ENCODE results near the gene NISCH.

Gene NISCH

DNA sequence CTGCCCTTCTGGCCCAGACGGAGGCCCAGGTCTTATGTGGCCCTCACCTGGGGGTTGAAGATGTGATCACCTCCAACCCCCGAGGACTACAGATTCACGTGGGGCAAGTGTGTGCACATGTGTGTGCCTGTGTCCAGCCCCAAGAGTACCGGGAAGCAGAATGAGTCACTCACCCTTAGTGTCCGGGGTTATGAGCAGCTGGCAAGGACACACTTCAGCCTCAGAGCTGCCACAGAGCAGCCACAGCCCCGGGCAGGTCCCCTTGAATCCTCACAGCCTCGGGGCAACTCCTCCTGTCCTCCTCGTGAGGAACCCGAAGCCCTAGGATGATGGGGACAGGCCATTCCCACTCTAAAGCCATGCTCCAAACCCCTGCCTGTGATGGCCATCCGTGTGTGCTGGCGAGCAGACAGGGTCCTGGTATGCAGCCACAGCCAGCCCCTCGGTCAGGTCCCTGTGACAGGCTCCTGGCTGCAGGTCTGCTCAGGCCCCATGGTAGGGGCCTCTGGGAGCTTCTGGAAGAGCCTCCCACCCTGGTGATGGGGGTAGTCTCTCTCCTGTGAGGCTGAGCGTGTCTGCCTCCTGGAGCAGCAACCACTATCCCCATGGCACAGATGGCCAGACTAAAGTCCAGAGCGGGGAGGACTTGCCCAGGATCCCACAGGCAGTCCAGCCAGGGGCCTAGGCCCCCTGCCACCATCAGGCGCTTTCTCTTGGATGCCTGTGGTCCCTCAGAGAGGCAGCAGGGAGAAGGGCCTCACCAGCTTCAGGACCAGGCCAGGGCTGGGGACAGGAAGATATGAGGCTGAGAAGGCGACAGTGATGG is 40.6 kb downstream of the NISCH start:
- Mint-ChIP-seq H3K4me3 (no peak overlapping the region), H3K4me1 (peaks cover 6% of the 10 kb centered on the region), H3K27me3 (no peaks in the 10 kb centered on the region), H3K36me3 (ENCODE audit: low read depth) (peaks cover 5% of the 10 kb centered on the region), H3K27ac (no peak overlapping the region), H3K9me3 (no peaks in the 10 kb centered on the region)
- ATAC-seq: no peak
- no peak for DNase-seq

DNA sequence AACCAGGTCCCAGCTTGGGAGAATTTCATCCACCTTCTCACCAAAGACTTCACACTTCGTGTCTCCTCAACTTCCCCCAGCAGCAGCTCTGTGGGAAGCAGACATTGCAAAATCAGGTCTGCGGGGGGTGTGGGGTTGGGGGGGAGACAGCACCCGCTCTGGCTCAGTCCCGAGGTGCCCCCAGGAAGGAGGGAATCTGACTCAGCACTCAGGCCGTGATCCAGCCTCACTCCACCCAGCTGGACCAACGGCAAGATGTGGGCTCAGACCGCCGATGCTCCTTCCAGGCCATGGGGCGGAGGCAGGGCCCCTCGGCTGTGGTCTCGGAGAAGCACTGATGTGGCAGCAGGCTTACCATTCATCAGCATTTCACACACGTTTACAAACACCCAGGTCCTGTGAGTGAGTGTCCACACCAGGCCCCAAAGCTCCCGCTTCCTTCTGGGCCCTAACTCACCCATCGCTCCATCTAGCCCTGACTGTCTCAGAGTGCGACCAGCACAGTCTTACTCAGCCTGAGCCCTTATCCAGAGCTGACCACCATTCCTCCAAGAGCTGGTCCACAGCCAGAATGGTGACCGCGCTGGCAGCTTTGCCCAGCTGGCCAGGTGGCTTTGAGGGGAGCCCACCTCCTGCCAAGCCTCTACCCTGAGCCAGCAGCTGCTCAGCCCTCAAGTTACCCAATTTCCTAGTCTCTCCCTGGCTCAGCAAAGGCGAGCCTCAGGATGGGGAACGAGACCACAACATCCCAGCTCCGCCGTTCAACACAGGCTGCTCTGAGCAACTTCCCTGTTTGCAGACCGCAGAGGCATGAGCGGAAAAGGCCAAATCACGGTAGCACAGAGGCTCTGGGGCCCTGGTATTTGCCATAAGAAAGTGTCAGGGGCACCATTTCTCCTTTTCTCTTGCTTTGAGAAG is 43.0 kb downstream of the NISCH start:
- Mint-ChIP-seq H3K27me3 (no peaks in the 10 kb centered on the region), H3K36me3 (ENCODE audit: low read depth) (no peaks in the 10 kb centered on the region), H3K27ac (no peak overlapping the region), H3K4me3 (no peak overlapping the region), H3K4me1 (peaks cover 6% of the 10 kb centered on the region), H3K9me3 (no peaks in the 10 kb centered on the region)
- DNase-seq (no peak), ATAC-seq (no peak)

DNA sequence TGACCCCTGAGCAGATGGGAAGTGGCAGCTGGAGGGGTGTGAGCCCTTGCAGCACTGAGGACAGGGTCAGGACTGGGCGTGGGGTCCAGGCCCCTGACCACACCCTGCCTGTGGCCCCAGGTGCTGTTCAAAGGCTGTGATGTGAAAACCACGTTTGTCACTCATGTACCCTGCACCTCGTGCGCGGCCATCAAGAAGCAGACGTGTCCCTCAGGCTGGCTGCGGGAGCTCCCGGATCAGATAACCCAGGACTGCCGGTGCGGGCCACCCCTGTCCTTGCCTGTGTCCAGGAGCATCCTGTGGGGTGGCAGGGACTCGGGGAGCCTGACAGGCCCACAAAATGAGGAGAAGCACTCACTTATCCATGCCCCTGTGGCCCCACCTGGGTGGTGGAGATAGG is 45.6 kb downstream of the NISCH start:
- H3K4me3 Mint-ChIP-seq: no peak overlapping the region
- peaks cover 6% of the 10 kb centered on the region for H3K4me1 Mint-ChIP-seq
- H3K27ac Mint-ChIP-seq: no peak overlapping the region
- no peaks in the 10 kb centered on the region for H3K9me3 Mint-ChIP-seq
- DNase-seq (no peak), ATAC-seq (no peak)
- no peaks in the 10 kb centered on the region for H3K36me3 Mint-ChIP-seq (ENCODE audit: low read depth)
- H3K27me3 Mint-ChIP-seq: no peaks in the 10 kb centered on the region

DNA sequence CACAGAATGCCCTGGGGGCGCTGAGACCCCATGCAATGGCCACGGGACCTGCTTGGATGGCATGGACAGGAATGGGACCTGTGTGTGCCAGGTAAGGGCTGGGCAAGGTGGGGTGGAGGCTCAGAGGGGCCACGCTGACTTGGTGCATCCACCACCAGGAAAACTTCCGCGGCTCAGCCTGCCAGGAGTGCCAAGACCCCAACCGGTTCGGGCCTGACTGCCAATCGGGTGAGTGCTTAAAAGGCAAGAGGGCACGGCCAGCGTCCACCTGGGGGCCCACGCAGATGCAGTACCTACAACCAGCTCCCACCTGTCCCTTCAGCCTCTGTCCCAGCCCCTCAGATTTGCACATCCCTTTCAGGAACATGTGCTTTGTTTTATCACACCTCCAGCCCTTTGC is 46.6 kb downstream of the NISCH start:
- H3K27me3 Mint-ChIP-seq: no peaks in the 10 kb centered on the region
- no peaks in the 10 kb centered on the region for H3K9me3 Mint-ChIP-seq
- DNase-seq (no peak), ATAC-seq (no peak)
- no peak overlapping the region for H3K4me3 Mint-ChIP-seq
- no peaks in the 10 kb centered on the region for H3K36me3 Mint-ChIP-seq (ENCODE audit: low read depth)
- H3K27ac Mint-ChIP-seq: no peak overlapping the region
- peaks cover 6% of the 10 kb centered on the region for H3K4me1 Mint-ChIP-seq

DNA sequence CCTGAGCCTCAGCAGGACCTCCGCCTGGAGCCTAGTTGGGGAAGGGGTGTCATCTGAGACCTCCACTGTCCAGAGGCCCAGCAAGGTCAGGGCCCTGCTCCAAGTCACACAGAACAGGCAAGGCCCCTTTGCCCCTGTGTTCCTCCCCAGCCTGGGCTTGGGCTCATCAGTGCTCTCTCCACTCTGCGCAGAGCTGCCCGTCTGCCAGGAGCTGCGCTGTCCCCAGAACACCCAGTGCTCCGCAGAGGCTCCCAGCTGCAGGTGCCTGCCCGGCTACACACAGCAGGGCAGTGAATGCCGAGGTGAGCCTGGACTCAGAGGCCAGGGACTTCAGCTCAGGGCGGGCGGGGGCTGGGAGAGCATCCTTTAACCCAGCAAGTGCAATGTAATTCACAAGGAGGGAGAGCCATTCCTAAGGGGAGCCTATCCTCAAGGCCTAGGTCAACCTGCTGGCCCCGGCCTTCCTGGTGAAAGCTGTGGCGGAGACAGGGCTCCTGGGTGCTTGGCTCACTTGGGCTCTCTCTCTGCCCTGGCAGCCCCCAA is 47.5 kb downstream of the NISCH start:
- ATAC-seq (no peak), DNase-seq (no peak)
- H3K4me1 Mint-ChIP-seq: peaks cover 6% of the 10 kb centered on the region
- no peak overlapping the region for H3K27ac Mint-ChIP-seq
- H3K4me3 Mint-ChIP-seq: no peak overlapping the region
- no peaks in the 10 kb centered on the region for H3K27me3 Mint-ChIP-seq
- H3K36me3 Mint-ChIP-seq (ENCODE audit: low read depth): no peaks in the 10 kb centered on the region
- H3K9me3 Mint-ChIP-seq: no peaks in the 10 kb centered on the region

DNA sequence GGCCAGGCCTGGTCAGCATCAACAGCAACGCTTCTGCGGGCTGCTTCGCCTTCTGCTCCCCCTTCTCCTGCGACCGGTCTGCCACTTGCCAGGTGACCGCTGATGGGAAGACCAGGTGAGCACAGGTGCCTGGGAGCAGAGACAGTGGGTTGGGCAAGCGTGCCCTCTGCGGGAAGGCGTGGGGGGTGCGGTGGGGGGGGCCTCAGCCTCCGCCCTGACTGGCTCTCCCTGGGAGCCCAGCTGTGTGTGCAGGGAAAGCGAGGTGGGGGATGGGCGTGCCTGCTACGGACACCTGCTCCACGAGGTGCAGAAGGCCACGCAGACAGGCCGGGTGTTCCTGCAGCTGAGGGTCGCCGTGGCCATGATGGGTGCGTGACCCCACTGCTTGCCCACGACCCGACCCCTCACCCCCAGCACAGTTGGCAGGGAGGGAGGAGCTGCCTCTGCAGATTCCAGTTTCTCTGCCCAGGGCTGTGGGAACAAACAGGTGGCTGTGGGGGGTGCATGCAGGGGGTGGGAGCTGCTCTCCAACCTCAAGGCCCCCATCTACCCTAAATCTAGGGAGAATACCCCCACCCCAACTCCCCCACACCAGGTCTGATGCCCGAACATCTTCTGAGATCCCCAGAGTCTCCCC is 48.5 kb downstream of the NISCH start:
- ATAC-seq (no peak), DNase-seq (no peak)
- peaks cover under 1% of the 10 kb centered on the region for H3K4me1 Mint-ChIP-seq
- no peak overlapping the region for H3K4me3 Mint-ChIP-seq
- no peaks in the 10 kb centered on the region for H3K27me3 Mint-ChIP-seq
- no peaks in the 10 kb centered on the region for H3K9me3 Mint-ChIP-seq
- H3K27ac Mint-ChIP-seq: no peak overlapping the region
- H3K36me3 Mint-ChIP-seq (ENCODE audit: low read depth): no peaks in the 10 kb centered on the region

DNA sequence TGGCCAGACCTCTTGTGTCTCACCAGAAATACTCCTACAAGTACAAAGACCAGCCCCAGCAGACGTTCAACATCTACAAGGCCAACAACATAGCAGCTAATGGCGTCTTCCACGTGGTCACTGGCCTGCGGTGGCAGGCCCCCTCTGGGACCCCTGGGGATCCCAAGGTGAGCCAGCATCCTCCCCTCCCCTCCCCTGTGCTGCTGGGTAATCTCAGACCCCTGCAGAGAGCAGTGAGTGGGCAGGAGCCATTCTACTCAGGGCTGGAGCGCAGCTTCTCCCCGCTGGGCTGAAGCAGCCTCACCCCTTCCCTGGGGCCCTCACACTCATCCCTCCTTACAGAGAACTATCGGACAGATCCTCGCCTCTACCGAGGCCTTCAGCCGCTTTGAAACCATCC is 49.6 kb downstream of the NISCH start:
- no peaks in the 10 kb centered on the region for H3K9me3 Mint-ChIP-seq
- H3K36me3 Mint-ChIP-seq (ENCODE audit: low read depth): no peaks in the 10 kb centered on the region
- no peaks in the 10 kb centered on the region for H3K27me3 Mint-ChIP-seq
- no peak overlapping the region for H3K27ac Mint-ChIP-seq
- no peak for DNase-seq
- ATAC-seq: no peak
- no peaks in the 10 kb centered on the region for H3K4me1 Mint-ChIP-seq
- H3K4me3 Mint-ChIP-seq: no peak overlapping the region

DNA sequence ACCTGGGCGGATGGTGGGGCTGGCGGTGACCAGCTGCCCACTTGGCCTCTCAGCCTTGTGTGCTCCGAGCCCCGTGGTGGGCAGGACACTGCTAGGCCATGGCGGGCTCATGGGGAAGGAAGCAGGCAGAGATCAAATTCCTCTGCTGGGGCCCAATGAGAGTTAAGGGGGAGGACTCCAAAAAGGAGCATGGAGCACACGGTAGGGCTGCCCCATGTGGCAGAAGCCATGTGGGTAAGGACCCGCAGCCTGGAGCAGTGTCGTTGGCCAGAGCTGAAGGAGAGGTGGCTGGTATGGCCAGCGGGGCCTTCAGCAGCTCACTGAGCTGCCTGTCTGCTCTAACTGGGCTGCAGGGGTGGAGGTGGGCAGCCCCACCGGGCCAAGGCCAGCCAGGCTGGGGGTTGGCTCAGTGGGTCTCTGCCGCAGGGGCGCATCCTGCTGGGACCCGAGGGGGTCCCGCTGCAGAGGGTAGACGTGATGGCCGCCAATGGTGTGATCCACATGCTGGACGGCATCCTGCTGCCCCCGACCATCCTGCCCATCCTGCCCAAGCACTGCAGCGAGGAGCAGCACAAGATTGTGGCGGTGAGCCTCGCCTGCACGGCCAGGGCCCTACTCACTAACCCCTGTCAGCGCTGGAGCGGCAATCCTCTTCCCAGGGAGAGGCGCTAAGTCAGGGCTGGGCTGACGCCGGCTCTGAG is 51.0 kb downstream of the NISCH start:
- H3K27ac Mint-ChIP-seq: no peak overlapping the region

DNA sequence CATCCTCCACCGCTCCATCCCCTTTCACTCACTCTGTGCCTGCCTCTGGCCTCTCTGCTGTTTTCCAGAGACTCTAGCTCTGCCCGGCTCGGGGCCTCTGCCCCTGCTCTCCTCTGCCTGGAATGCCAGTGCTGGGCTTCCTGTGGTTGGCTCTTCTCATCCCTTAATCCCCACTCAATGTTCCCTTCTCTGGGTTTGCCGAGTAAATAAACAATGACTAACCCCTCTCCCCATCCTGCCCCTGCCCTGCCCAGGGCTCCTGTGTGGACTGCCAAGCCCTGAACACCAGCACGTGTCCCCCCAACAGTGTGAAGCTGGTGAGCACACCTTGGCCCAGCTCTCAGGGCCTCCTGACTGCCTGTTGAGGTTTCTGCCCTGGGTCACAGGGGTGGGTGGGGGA is 52.0 kb downstream of the NISCH start:
- Mint-ChIP-seq H3K27ac (no peak overlapping the region), H3K36me3 (ENCODE audit: low read depth) (no peaks in the 10 kb centered on the region), H3K9me3 (no peaks in the 10 kb centered on the region), H3K4me1 (no peaks in the 10 kb centered on the region), H3K27me3 (no peaks in the 10 kb centered on the region), H3K4me3 (no peak overlapping the region)
- no peak for ATAC-seq
- no peak for DNase-seq

More for the DNA sequence above, 51.0 kb downstream of the NISCH start:
- Mint-ChIP-seq H3K9me3 (no peaks in the 10 kb centered on the region), H3K4me1 (no peaks in the 10 kb centered on the region), H3K27me3 (no peaks in the 10 kb centered on the region), H3K36me3 (ENCODE audit: low read depth) (no peaks in the 10 kb centered on the region), H3K4me3 (no peak overlapping the region)
- no peak for DNase-seq
- ATAC-seq: no peak

DNA sequence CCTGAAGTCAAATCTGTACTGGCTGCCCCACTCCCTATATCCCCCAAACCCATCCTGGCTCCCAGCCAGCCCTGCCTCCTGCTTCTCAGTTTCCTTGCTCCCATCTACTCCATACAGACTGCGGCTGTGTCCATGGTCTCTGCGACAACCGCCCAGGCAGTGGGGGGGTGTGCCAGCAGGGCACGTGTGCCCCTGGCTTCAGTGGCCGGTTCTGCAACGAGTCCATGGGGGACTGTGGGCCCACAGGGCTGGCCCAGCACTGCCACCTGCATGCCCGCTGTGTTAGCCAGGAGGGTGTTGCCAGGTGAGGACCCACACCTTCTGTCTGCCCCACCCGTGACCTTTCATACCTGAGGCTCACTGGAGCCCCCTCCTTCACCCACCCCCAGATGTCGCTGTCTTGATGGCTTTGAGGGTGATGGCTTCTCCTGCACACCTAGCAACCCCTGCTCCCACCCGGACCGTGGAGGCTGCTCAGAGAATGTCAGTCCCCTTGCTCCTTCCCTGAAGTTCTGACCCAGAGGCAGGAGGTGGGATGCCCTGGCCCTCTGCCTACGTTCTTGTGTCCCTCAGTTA is 54.4 kb downstream of the NISCH start:
- Mint-ChIP-seq H3K36me3 (ENCODE audit: low read depth) (no peaks in the 10 kb centered on the region), H3K9me3 (no peaks in the 10 kb centered on the region), H3K27ac (no peak overlapping the region), H3K4me1 (no peaks in the 10 kb centered on the region), H3K27me3 (no peaks in the 10 kb centered on the region), H3K4me3 (no peak overlapping the region)
- DNase-seq (no peak), ATAC-seq (no peak)

DNA sequence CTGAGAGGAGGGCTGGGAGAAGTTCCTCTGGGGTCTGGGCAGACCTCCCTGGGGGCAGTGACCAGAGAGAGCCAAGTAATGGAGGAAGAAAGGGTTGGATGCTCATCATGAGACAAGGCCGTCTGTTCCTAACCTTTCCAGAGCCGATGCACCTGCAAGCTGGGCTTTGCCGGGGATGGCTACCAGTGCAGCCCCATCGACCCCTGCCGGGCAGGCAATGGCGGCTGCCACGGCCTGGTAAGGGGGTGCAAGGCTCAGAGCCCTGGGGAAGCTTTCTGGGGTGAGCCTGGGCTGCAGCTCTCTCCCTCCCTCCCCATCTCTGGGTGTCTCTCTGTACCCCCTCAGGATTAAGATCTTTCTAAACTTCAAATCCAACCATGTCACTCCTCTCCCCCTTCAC is 56.1 kb downstream of the NISCH start:
- DNase-seq (no peak), ATAC-seq (no peak)
- H3K4me3 Mint-ChIP-seq: no peak overlapping the region
- no peaks in the 10 kb centered on the region for H3K4me1 Mint-ChIP-seq
- H3K27ac Mint-ChIP-seq: no peak overlapping the region
- H3K9me3 Mint-ChIP-seq: no peaks in the 10 kb centered on the region
- no peaks in the 10 kb centered on the region for H3K36me3 Mint-ChIP-seq (ENCODE audit: low read depth)
- no peaks in the 10 kb centered on the region for H3K27me3 Mint-ChIP-seq

DNA sequence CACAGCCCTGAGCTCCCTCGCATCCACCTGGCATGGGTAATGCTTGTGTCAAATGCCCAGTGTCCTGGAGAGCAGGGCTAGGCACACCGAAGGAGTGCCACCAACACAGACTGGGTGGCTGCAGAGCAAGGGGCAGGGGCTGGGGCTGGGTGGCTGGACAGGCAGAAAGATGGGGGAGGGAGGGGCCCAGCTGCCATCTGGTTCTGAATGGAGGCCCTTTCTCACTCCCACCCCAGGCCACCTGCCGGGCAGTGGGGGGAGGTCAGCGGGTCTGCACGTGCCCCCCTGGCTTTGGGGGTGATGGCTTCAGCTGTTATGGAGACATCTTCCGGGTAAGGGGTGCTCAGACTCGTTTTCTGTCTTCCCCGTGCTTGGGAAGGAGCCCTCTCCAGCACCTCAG is 56.7 kb downstream of the NISCH start:
- no peaks in the 10 kb centered on the region for H3K4me1 Mint-ChIP-seq
- ATAC-seq (no peak), DNase-seq (no peak)
- H3K27ac Mint-ChIP-seq: no peak overlapping the region
- no peaks in the 10 kb centered on the region for H3K36me3 Mint-ChIP-seq (ENCODE audit: low read depth)
- H3K4me3 Mint-ChIP-seq: no peak overlapping the region
- no peaks in the 10 kb centered on the region for H3K9me3 Mint-ChIP-seq
- no peaks in the 10 kb centered on the region for H3K27me3 Mint-ChIP-seq

DNA sequence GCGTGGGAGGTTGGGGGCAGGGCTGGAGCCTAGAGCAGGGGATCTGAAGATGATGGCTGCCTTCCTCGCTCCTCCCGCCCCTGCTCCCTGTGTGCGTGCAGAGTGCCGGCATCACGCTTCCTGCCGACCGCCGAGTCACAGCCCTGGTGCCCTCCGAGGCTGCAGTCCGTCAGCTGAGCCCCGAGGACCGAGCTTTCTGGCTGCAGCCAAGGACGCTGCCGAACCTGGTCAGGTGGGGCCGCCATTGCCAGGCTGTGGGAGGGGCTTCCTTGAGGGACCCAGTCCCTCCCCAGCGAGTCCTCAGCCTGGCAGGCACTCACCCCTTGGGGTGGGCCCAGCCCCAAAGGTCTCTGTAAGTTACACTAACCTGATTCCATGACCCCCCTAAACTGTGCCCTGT is 57.3 kb downstream of the NISCH start:
- H3K27ac Mint-ChIP-seq: no peak overlapping the region
- H3K4me1 Mint-ChIP-seq: no peaks in the 10 kb centered on the region
- no peaks in the 10 kb centered on the region for H3K36me3 Mint-ChIP-seq (ENCODE audit: low read depth)
- DNase-seq (no peak), ATAC-seq (no peak)
- H3K27me3 Mint-ChIP-seq: no peaks in the 10 kb centered on the region
- no peaks in the 10 kb centered on the region for H3K9me3 Mint-ChIP-seq
- H3K4me3 Mint-ChIP-seq: no peak overlapping the region

DNA sequence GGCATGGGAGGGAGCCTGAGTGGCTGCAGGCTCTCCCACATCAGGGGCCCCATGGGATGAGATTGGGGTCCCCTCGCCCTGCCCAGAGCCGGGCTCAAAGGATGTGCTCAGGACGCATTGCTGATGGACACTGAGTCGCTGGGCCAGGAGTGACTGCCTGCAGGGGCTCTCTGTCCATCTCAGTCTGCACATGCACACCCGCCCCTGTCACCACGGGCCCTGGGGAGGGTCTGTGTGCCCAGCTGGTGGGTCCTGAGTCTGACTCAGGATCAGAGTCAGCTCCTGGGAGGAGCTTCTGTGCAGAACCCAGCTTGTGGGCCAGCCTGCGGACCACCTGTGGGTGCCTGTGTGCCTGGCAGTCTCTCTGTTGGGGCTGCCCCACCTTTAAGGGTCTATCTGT is 57.9 kb downstream of the NISCH start:
- H3K27ac Mint-ChIP-seq: no peak overlapping the region

More for the DNA sequence above, 57.9 kb downstream of the NISCH start:
- Mint-ChIP-seq H3K36me3 (ENCODE audit: low read depth) (no peaks in the 10 kb centered on the region), H3K4me1 (no peaks in the 10 kb centered on the region), H3K4me3 (no peak overlapping the region), H3K27me3 (no peaks in the 10 kb centered on the region), H3K9me3 (no peaks in the 10 kb centered on the region)
- ATAC-seq (no peak), DNase-seq (no peak)
